ENCODE data around the gene SPINK1.
"Not testable (repeated sequence)": the region's sequence is repeated elsewhere in the genome, so short reads cannot be mapped to it uniquely, and the experiment has no call there.

The SPINK1 gene

GRCh38 chr5:147805030-147805454 is 26.4 kb downstream of the SPINK1 start:
- DNase-seq (ENCODE audit: low read depth): no peak

DNA sequence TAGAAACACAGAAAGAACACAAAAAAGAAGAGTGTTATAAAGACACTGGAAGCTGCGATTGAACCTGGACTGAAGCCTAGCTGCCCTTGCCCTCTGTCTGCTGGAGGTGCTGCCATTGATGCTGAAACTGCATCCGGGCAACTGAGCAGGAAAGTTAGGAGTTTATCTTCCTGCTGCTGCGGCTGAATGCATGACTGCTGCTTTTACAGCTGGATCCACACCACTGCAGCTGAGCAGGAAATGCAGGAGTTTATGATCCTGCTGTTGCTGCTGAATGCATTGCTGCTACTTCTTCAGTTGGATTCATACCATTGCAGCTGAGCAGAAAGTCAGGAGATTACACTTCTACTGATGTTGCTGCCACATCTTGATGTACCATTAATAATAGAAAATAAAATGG is 27.1 kb downstream of the SPINK1 start:
- DNase-seq (ENCODE audit: low read depth): no peak

GRCh38 chr5:147803926-147804325 is 27.5 kb downstream of the SPINK1 start:
- DNase-seq (ENCODE audit: low read depth): no peak

- DNase-seq (ENCODE audit: low read depth): not testable (repeated sequence)
Observed at GRCh38 chr5:147803161-147803560, 28.3 kb downstream of the SPINK1 start.

- DNase-seq (ENCODE audit: low read depth): no peak
Observed at GRCh38 chr5:147801461-147801860, 30.0 kb downstream of the SPINK1 start.

DNA sequence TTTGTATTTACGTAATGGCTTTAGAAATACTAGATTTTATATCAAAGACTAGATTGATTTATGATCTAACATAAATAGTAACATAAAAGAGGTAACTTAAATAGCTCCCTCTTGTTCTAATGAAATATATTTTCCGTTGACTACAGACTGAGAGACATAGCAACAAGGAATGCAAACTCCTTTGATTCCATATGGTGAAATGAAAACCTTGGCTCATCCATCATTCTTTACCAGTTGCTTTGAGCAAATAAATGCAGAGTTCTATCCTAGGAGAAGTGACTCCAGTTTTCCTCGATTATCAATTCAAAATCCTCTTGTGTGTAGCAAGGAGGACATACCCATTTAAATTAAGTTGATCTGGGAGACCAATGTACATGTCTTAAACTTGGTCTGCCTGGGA is 31.0 kb downstream of the SPINK1 start:
- no peak for DNase-seq (ENCODE audit: low read depth)

- no peak for DNase-seq (ENCODE audit: low read depth)
Observed at GRCh38 chr5:147796556-147797308, 34.7 kb downstream of the SPINK1 start.

DNA sequence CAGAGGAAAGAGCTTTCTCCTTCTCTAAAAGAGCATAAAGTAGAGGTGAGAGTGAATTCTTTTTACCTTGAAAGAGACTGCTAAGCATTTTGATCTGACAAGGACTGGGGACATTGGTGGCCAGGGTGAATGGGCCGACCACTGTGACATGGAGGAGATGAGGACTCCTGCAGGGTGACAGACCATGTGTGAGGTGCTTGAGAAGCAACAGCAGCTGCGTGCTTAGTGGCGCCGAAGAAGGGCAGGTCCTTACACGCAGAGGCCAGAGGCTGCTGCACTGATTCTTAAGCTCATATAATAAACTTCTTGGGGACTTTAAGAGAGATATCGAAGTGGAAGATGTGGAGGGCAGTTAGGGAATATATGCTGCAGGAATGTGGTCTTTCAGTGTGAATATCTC is 40.3 kb downstream of the SPINK1 start:
- DNase-seq (ENCODE audit: low read depth): no peak

GRCh38 chr5:147789820-147790219 is 41.7 kb downstream of the SPINK1 start:
- DNase-seq (ENCODE audit: low read depth): no peak

DNA sequence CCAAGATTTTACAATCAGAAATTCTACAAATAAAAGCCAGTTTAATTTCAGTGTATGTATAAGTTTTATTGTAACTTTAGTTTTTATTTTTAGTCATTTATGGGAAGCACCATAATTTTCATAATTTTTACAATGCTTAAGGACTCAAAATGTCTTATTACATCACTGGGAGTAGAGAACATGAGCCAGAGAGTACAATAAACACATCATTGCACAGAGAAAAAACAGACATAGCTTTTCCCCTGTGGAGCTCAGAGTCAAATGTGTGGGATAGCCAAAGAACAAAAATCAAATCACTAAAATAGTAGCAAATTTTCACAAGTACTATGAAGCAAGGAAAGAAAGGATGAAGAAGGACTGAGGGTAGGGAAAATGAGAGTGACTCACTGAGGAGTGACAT is 43.4 kb downstream of the SPINK1 start:
- no peak for DNase-seq (ENCODE audit: low read depth)

- no peak for DNase-seq (ENCODE audit: low read depth)
Observed at GRCh38 chr5:147786142-147786541, 45.3 kb downstream of the SPINK1 start.

- DNase-seq (ENCODE audit: low read depth): no peak
Observed at GRCh38 chr5:147784146-147784987, 47.1 kb downstream of the SPINK1 start.

GRCh38 chr5:147782110-147783028 is 49.1 kb downstream of the SPINK1 start, which contains the start of gene JAKMIP2:
Gene JAKMIP2, minus strand, starts transcription at chr5:147782728. Its CDS starts 110,922 bp downstream, at chr5:147671806.
- peak; percentile 57 for DNase-seq (ENCODE audit: low read depth)

- no peak for DNase-seq (ENCODE audit: low read depth)
Observed at GRCh38 chr5:147780924-147781573, 50.4 kb downstream of the SPINK1 start.

GRCh38 chr5:147779694-147780093 is 51.8 kb downstream of the SPINK1 start:
- DNase-seq (ENCODE audit: low read depth): no peak

GRCh38 chr5:147776989-147777388 is 54.5 kb downstream of the SPINK1 start:
- no peak for DNase-seq (ENCODE audit: low read depth)
